ENCODE measurements around the gene ABHD17A. TPM values are rescaled to one million over a fixed set of nuclear protein-coding genes. Genes with fewer than 3 reads are reported as not detected.
A peak's percentile ranks its signal among the peaks of the same experiment; 100 is the strongest.

Gene ABHD17A
- total and polyA plus RNA-seq, 2 of the 8 experiments (the other 6 are each of a cell fraction or from before 2014, with no cell fraction given), result 41.2 to 87.4 TPM

DNA sequence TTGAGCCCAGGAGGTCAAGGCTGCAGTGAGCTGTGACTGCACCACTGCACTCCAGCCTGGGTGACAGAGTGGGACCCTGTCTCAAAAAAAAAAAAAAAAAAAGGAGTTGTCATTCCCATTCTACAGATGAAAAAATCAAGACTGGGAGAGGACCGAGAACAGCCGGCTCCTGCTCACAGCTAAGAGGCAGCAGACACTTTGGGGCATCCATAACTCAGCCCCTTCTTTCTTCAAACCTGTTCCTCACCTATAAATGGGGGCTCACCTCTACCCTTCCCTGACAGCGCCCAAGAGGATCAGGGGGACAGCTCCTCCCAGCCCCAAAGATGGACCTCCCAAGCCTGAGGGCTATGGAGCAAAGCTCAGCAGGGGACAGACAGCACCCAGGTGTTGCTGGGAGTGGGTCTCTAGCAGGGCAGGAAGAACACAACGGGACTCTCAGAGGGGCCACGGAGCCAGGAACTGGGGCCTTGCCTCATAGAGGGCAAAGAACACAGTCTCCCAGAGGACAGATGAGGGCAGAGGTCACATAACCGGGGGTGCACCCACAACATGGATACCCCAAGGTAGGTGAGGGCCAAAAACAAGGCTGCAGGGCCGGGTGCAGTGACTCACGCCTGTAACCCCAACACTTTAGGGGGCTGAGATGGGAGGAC, 18.5 kb downstream of the ABHD17A start:
- Histone ChIP-seq H2AFZ (ENCODE audit: low read length) (no peak overlapping the region), H3K4me1 (replicated peaks in 1 of 4; ENCODE audit: control insufficient read depth in 3 of 4, insufficient read depth in 4 of 4, low read length in 3 of 4) (peaks cover 0 to 8% (median 5%) of the 10 kb centered on the region in 4 experiments; a peak in 3 of 7 replicates), H3K9ac (replicated peaks in 1 of 4; ENCODE audit: extremely low read depth in 1 of 4, low read depth in 3 of 4, low read length in 3 of 4) (0 out of 7 replicates have a peak overlapping the region, but pooled peaks of 1 of the 4 experiments have one; percentile 11), H3K27ac (ENCODE audit: low read depth, low read length) (no peak overlapping the region), H2BK120ac (replicated peaks; ENCODE audit: low read depth, low read length) (no peak overlapping the region), H3K4ac (replicated peaks; ENCODE audit: insufficient read length, low read depth, low read length) (no peak overlapping the region), H4K20me1 (replicated peaks in 1 of 2; ENCODE audit: control insufficient read depth in 1 of 2, insufficient read depth in 2 of 2, low read length in 2 of 2) (peaks cover 4 to 13% of the 10 kb centered on the region in 2 experiments), H4K5ac (ENCODE audit: insufficient read length, low read depth, low read length) (no peak overlapping the region), H3K79me2 (ENCODE audit: control insufficient read depth in 1 of 2, insufficient read depth in 2 of 2, low read length in 2 of 2) (peaks cover 5 to 8% of the 10 kb centered on the region in 2 experiments; a peak in 2 of 4 replicates), H3K27me3 (replicated peaks in 1 of 4; ENCODE audit: control insufficient read depth in 3 of 4, extremely low read depth in 1 of 4, insufficient read depth in 3 of 4, low read length in 3 of 4) (peaks cover 0 to 6% (median 2%) of the 10 kb centered on the region in 4 experiments; a peak in 5 of 7 replicates), H3K79me1 (ENCODE audit: low read depth, low read length) (0 out of 2 replicates have a peak, but pooled peaks cover 2% of the 10 kb centered on the region), H3K36me3 (ENCODE audit: control insufficient read depth in 2 of 4, insufficient read depth in 4 of 4, low read length in 3 of 4) (no peaks in the 10 kb centered on the region), H3K4me3 (ENCODE audit: extremely low read depth in 1 of 4, insufficient read depth in 2 of 4, low read depth in 3 of 4, low read length in 4 of 4) (no peak overlapping the region), H3K23me2 (ENCODE audit: low read depth, low read length) (peaks cover 2% of the 10 kb centered on the region; the same call in 1 of the 2 replicates), H3K18ac (ENCODE audit: extremely low read depth, low read length) (no peak overlapping the region), H3K23ac (ENCODE audit: insufficient read length) (no peak overlapping the region), H2AK5ac (ENCODE audit: low read depth, low read length) (no peak overlapping the region), H4K8ac (ENCODE audit: extremely low read depth, insufficient read depth, low read length) (no peak overlapping the region), H2BK5ac (ENCODE audit: low read depth, low read length) (no peak overlapping the region), H3K4me2 (ENCODE audit: insufficient read depth in 1 of 2, low read depth in 2 of 2, low read length in 2 of 2) (no peak overlapping the region), H3K56ac (replicated peaks; ENCODE audit: insufficient read length, low read depth, low read length) (no peak overlapping the region), H2BK12ac (ENCODE audit: low read depth, low read length) (no peak overlapping the region), H4K91ac (replicated peaks; ENCODE audit: insufficient read length, low read length) (no peak overlapping the region), H2BK20ac (ENCODE audit: low read length) (no peak overlapping the region), H3K14ac (ENCODE audit: insufficient read length) (no peak overlapping the region), H2BK15ac (ENCODE audit: low read length) (no peak overlapping the region), H3K9me3 (ENCODE audit: insufficient read depth in 2 of 2, low read depth in 1 of 2, low read length in 1 of 2) (no peaks in the 10 kb centered on the region)
- FAIRE-seq (no peak), DNase-seq (ENCODE audit: low read depth in 1 of 2, low spot score in 2 of 2) (no peak)
- CTCF ChIA-PET (ENCODE audit: partially characterized antibody), result interaction anchor here (0.5 to 2.6 kb wide), 11 partner anchors 9 to 412 kb away, joined by 3 to 9 read pairs (median 4); no protein-coding TSS in a partner anchor
- TF ChIP-seq CBX8 (IDR thresholded peaks at IDR 0.05; ENCODE audit: borderline replicate concordance, low read depth, low read length) (no peak), SIX5 (IDR thresholded peaks at IDR 0.05; ENCODE audit: low read depth, low read length) (no peak), TAF1 (IDR thresholded peaks at IDR 0.05; ENCODE audit: low read depth, low read length) (no peak), ASH2L (IDR thresholded peaks at IDR 0.05; ENCODE audit: low read length) (no peak), POLR2AphosphoS5 (IDR thresholded peaks at IDR 0.05; ENCODE audit: low read depth, low read length) (0 out of 2 replicates have a peak, but pooled peaks have one; percentile 4)
- POLR2A ChIA-PET (ENCODE audit: partially characterized antibody), result interaction anchor here (1.0 to 2.5 kb wide), 3 partner anchors 9 to 61 kb away, joined by 3 to 13 read pairs (median 4); no protein-coding TSS in a partner anchor
- 86% methylated on average over 8 of the region's 8 CpGs; no CpG with 5 or more reads in 1 of the 2 experiments for WGBS, 2 experiments (ENCODE audit: extremely low coverage in 1 of 2, insufficient coverage in 1 of 2, insufficient read length in 1 of 2, insufficient replicate concordance in 2 of 2, low coverage in 1 of 2, low lambda C conversion rate in 2 of 2, missing lambda C conversion rate in 1 of 2)
